ENCODE measurements around the gene CASD1.

Gene CASD1

DNA sequence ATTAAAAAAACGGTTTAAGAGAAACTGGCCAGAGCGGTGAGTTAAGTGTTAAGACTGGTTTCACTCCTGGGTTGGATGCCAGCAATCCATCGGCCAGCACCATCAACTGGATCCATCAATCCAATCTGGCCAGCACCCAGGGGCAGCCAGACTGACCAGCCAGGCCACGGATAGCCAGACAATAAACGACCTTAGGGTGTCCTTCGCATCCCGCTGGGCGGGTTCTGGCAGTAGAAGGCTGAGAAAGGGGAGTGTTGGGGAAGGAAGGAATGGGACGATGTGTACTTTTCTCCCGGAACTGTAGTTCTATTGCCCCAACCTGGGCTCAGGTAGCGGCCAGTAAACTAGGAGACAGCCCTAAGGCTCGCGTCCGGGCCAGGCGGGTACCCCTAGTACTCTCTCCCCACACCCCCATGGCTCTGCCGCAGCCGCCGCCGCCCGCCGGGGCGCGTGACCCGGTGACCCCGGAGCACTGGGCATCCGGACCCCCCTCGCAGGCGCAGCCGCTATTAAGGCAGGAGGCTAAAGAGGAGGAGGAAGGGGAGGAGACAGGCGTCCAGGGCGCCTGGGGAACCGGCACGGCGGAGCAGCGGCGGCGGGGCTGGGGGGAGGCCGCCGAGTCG, at the start of gene CASD1:
TSS of gene CASD1 (plus strand) at position 546 of the 623 bp plus-strand sequence. CDS start 276 bp downstream, outside the sequence.
- peak; percentile 31 for DNase-seq (ENCODE audit: low read depth)

DNA sequence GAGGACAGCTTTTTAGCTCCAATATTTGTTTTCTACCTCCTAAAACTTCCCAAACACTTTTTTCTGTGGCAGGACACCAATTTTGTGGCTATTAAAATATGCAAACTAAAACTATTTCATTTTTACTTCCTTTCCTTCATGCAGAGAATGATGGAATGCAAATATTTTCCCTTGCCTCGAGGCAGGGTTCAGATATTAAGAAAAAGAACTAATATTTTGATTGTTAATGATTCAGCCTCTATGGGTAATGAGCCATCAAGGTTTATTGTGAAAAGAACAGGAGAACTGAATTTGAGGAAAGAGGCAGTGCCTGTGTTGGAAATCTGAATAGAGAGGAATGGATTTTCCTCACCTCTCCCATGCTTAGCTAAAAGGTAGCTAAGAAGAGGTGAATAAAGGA, 43.1 kb upstream of the CASD1 start:
- no peak for DNase-seq (ENCODE audit: low read depth)

DNA sequence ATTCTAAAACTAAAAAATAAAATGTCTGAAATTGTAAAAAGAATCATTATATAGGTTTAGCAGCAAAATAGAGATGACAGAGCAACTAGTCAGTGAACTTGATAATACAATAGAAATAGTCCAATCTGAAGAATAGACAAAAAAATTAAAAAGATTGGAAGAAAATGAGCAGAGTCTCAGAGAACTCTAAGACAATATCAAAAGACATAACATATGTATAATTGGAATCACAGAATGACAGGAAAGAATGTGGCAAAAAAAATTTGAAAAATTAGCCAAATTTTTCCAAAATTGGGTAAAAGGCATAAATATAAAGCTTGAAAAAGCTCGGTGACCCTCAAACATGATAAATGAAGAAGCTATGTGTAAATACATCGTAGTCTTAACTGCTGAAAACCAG, 38.0 kb upstream of the CASD1 start:
- no peak for DNase-seq (ENCODE audit: low read depth)

DNA sequence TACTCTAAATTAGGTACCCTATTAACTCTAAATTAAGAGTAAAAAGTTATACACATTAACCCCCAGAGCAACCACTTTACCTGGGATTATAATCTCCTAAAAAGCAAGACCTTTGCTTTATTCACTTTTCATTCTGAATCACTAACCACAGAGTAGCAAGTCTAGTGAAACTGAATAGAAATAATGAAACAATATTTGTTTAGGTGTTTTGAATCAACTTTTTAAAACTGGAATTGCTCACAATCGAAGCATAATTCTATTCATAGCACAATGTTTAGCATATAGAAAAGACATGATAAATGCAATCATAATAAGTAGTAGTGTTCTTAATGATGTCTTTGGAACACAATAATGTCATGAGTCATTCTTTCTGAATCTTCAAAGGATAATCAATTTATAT, 37.0 kb upstream of the CASD1 start:
- no peak for DNase-seq (ENCODE audit: low read depth)

DNA sequence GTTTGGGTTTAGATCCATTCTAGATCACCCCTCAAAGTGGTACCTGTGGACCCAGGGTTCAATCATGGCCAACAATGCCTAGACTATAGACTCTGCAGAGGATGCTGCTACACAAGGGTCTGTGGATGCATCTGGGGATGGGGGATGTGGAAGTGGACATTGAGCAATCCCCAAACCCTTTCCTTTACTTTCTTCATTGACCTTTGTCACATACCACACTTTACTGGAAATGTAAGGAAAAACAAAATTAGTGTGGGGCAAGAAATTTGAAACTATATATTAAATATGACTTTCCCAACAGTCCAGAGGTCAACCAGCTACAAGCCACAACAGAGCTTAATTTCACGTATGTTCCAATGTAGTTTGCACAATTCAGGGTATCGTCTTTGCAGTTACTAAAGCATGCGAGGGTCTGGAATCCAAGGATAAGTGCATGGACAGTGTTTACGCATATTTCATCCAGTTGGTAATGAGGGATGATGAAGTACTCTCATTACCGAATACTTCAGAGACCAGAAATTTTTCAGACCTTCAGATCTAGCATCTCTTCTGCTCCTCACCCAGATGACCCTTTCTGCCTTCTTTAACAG, 33.3 kb upstream of the CASD1 start:
- DNase-seq (ENCODE audit: low read depth), result no peak

DNA sequence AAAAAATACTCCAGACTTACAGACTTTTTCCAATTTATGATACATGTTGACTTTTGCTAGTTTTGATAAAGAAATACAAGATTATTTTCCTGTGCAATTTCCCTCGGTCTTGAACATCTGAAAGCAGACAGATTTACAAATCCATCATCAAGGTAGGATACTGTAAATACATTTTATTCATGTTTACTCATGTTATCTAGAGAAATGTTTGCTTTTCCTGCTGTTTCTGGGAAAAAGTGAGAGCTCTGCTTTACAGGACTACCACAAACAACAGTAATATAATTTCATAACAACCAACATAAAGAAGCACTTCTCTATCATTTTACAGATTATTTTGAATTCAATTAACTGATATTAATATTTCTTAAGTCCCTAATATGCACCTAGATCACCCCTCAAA, 31.7 kb upstream of the CASD1 start:
- DNase-seq (ENCODE audit: low read depth), result no peak

DNA sequence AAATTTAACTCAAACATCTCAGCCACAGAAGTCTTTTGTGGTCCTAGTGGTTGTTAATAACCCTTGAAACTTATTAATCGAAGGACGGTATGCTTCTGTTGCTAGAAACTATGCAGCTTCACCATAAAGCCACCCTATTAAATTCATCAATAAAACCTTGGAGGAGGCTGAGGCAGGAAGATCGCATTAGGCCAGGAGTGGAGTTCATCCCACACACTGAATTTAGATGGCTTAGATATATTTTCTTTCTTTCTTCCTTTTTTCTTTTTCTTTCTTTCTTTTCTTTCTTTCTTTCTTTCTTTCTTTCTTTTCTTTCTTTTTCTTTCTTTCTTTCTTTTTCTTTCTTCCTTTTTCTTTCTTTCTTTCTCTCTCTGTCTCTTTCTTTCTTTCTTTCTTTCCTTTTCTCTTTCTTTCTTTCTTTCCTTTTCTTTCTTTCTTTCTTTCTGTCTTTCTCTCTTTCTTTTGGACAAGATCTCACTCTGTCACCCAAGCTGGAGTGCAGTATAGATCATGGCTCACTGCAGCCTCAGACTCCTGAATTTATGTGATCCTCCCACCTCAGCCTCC, 30.9 kb upstream of the CASD1 start:
- no peak for DNase-seq (ENCODE audit: low read depth)

DNA sequence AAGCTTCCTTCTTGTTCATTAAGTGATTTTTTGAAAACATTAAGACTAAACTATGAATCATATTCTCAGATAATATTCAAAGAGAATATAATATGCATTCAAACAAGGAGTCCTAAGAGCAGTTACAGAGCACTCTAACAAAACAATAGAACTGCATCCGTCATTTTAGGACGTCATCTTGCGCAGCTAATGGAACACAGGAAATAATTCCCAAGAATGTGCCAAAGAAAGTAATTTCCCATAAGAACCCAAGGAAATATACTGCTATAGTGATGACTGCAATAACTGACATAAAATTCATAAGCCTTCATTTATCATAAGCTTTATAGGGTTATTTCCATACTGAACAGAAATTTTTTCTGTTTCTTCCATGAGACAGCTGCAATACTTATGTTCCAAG, 28.3 kb upstream of the CASD1 start:
- no peak for DNase-seq (ENCODE audit: low read depth)

DNA sequence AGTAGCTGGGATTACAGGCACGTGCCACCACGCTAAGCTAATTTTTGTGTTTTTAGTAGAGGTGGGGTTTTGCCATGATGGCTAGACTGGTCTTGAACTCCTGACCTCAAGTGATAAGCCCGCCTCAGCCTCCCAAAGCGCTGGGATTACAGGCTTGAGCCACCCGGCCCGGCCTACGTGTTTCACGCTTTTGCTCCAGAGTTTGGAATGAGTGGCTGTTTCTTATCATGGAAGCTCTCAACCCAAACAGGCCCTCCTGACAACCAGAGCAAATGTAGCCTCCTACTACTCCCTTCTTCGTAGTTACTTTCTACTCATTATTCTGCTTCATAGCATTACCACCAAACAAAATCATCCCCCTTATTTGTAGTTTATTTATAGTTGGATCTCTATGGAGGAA, 26.8 kb upstream of the CASD1 start:
- no peak for DNase-seq (ENCODE audit: low read depth)

DNA sequence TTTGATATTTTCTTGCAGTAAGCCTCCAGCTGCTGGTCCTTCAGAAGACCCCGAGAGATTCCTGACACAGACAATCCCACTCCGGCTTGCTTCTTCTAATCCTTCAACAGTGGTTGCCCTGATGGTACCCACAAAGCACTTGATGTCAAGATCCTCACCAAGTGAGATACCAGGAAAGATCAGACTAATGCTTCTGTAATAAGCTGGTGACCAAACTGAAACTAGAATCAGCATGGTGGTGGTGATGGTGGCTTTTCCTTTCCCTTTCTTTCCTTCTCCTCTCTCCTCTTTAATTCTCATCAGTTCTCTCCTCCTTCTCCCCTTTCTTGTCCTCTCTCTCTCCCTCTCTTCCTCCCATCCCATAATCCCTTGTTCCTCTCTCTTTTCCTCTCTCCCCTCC, 25.8 kb upstream of the CASD1 start:
- no peak for DNase-seq (ENCODE audit: low read depth)

DNA sequence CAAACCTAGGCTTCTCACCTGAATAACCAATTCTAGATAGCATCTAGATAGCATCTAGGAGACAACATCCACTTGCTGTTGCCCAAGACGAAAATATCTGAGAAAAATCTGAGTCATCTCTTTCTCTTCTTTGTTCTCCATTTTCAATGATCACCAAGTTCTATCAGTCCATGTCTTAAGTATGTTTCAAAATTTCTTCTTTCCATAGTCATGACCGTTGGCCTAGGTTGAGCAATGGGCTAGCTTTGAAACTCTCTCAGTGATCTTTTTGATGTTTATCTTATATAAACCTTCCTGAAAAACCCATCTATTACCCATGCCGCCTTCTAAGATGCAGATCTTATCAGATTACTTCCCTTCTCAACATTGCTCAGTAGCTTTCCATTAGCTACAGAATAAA, 23.4 kb upstream of the CASD1 start:
- DNase-seq (ENCODE audit: low read depth), result no peak

DNA sequence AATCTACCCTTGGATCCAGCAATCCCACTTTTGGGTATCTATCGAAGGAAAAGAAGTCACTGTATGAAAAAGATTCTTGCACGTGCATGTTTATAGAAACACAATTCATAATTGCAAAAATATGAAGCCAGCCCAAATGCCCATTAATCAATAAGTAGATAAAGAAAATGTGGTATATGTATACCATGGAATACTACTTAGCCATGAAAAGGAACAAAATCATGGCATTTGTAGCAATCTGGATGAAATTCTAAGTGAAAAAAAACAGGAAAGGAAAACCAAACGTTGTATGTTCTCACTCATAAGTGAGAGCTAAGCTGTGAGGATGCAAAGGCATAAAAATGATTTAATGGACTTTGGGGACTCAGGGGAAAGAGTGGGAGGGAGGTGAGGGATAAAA, 18.2 kb upstream of the CASD1 start:
- no peak for DNase-seq (ENCODE audit: low read depth)

DNA sequence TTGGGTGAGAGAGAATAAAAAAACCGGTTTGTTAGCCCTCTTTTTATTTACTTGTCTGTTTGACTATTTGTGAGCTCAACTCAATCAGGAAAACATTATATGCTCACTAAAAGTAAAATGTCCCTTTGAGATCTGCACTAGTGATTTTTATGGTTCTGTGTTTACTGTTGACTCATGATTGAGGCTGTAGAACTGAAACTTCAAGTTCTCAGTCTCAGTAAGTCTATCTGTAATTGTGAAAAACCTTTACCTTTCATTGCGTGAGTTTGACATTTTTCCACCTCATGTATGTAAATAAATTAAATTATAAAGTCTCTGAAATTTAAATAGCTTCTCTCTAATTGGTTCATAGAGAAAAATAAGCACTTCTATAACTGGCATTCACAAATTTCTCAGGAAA, 17.0 kb upstream of the CASD1 start:
- DNase-seq (ENCODE audit: low read depth), result no peak

DNA sequence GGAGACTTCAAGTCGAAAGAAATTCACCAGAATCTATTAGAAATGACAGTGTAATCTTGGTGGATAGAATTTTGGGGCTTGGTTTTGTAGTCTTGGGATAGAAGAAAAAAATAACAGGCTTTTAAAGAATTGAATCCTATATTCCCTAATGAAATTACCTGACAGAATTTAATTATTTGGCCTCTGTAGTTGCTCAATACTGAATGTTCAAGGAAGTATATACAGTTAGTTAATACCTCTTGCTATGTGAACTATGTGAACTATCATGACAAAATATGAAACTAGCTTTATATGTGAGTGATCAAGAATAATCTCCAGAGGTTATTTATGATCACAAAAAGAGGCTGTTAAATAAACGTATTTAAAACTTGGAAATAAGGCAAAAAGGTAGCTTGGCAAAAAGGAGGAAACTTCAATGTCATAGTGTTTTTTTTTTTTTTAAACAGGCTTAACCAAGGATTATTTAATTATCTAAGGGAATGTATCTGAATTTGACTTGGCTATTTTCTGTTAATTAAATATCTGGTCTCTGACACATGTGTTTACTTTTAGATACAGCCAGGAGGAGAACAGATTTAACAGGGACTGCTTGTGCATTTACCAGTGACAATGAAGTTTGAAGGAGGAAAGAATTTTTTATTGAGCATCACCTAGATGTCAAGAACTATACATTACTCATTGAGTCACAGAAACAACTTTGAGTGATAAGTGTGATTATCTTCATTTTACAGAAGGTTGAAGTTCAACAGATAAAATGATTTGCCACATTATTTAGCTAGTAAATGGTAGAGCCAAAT, 11.5 kb upstream of the CASD1 start:
- no peak for DNase-seq (ENCODE audit: low read depth)

DNA sequence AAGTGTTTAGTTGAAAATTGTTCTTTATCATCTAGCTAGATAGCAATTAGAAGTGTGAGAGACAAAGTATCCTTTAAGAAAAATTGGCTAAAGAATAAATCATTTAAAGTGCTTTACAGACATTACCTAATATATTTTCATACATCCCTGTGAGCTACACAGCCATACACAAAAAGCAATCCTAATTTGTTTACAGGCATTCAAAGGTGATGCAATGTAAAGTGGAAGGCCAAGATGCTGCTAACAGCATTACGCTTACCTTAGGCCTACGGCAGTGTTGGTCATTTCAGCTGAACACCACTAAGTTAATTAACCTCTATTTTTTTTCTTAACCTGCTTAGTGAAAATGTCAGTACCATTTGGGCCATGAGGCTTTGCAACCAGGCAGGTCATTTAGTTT, 10.7 kb upstream of the CASD1 start:
- no peak for DNase-seq (ENCODE audit: low read depth)

DNA sequence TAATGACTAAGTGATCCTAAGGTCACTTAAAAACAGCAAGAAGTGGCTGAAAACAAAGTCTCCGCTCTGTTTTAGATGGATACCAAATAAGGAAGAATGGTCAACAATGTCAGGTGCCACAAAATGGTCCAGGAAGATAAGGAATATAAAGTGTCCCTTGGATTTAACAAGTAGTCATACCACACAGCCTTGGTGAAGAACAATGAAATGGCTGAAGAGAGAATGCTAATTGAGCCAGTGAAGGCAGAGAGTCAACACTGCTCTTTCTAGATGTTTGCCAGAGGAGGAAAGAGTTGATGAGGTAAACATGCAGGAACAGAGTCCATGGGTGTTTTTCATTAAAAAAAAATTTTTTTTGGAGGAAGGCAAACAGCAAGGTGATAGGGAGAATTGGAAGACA, 2.1 kb upstream of the CASD1 start:
- DNase-seq (ENCODE audit: low read depth), result no peak

DNA sequence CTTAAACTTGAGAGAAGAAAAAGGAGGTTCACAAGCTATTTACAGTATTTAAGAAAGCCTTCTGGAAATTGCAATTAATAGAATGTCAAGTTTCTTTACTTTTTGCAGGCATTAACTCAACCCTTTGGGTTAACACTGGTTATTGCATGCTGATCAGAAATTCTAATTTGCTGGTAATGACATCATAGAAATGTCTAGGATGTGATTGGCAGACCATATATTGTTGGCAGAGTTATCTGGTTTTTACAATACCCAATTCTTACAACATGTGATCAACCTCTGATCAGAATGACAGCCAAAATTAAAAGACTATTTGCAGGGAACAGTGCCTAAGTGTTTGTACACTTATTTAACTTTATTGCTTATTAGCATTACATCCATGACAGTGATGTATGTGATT, 1.6 kb upstream of the CASD1 start:
- no peak for DNase-seq (ENCODE audit: low read depth)

DNA sequence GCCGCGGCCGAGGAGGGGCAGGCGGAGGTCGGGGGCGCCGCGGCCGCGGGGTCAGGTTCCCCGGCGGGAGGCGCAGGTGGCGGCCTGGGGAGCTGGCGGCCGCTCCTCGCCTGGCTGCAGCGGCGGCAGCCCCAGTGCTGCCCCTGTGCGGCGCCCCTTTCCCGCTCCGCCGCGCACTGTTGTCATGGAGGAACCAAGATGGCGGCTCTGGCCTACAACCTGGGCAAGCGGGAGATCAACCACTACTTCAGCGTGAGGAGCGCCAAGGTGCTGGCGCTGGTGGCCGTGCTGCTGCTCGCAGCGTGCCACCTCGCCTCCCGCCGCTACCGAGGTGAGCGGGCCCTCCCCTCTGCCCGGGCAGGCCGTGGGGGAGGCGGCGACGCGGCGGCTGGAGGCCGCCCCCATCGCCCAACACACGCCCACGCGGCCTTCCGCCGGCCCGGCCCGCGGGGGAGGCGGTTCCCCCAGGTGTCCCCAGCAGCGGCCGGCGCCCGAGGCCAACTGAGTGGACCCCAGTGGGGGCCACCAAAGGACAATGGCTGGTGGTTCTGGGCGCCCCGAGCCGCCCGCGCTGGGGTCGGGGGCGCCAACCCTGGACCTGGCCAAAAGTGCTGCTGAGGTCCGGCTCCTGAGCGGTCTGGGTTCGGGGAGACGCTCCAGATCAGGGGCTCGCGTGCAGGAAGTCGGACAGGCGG, 425 bp downstream of the CASD1 start:
- DNase-seq (ENCODE audit: low read depth), result peak; percentile 18

DNA sequence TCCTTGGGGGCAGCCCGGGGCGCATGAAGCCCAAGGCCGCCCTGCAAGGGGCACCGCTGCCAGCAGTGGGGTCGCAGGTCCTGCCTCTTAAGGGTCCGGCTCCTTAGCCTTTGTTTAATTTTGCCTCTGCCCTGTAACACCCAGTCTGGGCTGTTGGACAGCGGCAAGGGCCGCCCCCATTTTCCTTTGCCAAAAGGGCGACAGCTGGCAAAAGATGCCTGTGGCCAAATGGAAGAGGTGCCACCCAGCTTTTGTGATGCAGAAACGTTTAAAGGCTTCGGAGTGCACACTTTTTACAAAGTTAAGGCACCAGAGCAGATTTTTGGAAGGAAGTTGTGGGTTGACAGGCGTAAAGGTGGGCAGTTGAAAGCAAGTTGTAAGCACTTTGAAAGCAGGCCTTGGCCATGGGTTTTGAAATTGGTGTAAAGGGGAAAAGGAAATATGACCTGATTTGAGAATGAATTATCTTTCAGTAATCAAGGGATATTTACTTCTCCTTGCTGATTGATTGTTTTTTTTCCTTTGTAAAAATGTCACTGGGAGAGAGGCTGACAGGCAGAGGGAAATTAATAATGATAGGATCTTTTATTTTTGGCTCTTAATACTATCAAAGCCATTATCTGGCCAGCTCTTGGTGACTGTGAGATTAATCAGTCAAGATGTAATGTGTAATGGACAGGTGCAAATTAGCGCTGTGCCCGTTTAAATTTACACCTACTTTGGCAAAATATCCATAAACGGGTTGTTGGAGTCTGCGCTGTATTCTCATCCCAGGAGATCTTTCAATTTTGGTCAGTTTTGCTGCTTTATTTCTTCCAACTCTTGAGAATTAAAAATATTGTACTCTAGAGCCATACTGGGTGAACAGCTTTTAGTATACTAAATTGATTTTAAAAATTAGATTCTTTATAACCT, 1.2 kb downstream of the CASD1 start:
- no peak for DNase-seq (ENCODE audit: low read depth)

DNA sequence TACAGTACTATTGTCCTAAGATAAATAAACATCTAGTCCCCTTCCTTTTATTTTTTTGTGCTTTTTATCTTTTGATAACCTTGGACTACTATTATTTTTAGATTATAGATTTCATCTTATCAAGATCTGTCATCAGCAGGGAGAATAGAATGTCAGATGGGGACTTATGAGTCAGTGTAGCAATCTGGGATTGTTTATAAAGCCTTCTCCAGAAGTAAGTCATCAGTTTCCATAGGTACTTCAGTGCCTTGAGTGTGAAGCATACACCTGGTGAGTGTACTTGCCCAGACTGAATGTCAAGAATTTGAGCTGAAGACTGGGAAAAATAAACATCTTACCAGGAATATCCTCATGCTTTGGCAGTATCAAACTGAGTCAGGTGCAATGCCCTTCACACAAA, 2.1 kb downstream of the CASD1 start:
- DNase-seq (ENCODE audit: low read depth), result no peak

DNA sequence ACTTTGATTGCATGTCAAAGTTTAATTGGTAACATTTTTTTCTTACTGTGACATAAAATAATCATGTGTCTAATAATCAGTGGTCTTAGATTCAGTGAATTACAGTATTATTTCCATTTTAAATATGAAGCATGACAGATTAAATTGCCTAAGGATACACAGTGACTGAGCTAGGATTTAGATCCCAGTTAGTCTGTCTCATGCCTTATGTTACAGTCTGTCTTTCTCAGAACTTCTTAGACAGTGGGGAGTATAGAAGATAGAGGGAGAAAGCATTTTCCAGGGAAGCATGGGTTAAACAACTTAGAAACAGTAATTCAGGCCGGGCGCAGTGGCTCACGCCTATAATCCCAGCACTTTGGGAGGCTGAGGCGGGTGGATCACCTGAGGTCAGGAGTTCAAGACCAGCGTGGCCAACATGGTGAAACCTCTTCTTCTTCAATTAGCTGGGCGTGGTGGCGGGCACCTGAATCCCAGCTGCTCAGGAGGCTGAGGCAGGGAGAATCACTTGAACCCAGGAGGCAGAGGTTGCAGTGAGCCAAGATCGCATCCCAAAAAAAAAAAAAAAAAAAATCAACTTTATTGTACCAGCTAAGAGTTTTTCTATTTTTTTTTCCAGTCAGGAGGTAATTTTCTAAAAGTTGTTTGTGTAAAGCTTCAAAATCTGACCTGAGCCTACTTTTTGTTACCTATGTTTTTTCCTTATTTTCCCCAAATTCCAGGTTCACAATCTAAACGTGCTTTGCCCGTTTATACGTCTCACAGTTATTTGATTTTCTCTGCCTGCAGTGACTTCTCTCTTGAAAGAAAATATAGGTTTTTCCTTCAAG, 3.3 kb downstream of the CASD1 start:
- no peak for DNase-seq (ENCODE audit: low read depth)

Measured in stimulated activated CD8-positive, alpha-beta memory T cell treated with anti-CD3 and anti-CD28 coated beads, Interleukin-15, amount 100 ng/mL, for 1 hour (primary cell).